ENCODE results near the gene DENND2C.

The DENND2C gene

DNA sequence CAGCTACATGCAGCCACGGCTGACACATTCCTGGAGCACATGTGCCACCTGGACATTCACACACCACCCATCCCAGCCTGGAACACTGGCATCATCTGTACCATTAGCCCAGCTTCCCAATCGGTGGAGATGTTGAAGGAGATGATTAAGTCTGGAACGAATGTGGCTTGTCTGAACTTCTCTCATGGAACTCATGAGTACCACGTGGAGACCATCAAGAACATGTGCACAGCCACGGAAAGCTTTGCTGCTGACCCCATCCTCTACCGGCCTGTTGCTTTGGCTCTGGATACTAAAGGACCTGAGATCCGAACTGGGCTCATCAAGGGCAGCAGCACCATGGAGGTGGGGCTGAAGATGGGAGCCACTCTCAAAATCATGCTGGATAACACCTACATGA is 133.8 kb downstream of the DENND2C start:
- DNase-seq: no peak

DNA sequence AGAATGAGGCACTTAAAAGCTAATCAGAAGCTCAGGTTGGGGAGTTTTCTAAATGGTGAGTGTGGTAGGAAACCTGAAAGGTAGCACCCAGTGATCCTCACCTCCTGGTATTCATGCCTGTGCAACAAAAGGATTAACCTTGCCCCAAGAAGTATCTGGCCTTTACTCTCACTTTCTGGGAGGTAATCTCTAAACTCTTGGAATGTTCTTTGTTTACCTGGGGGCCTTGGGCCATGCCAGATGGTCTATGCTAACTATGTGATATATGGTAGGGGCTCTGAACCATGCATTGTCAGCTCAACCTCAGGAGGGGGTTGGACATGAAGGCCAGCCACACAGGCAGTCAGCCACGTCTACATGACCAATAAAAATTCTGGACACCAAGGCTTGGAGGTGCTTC is 134.4 kb downstream of the DENND2C start:
- DNase-seq: no peak

All from activated CD4-positive, alpha-beta T cell treated with anti-CD3 and anti-CD28 coated beads, Interleukin-10, Interleukin-2, amounts not matched to agents 100 ng/mL and 50 ng/mL, durations not matched to agents 16 hours and 8 hours (primary cell).